K562 (cell line): ENCODE data around the gene EFCAB12. TPM values are rescaled to one million over a fixed set of nuclear protein-coding genes. Genes with fewer than 3 reads are reported as not detected.
A peak's percentile ranks its signal among the peaks of the same experiment; 100 is the strongest.

ENCODE experiments used
- ARID3B ChIP-seq: fragments of 250-450 bp; sonication (Bioruptor Pico); IDR thresholded peaks from 2 replicates; pipeline ENCODE4 v1.4.0; 2020; ENCODE audit warnings: borderline replicate concordance
- E2F1 ChIP-seq: sonication (generic); formaldehyde crosslinking; IDR thresholded peaks from 2 replicates; pipeline ENCODE4 v1.8.1; 2023; ENCODE audit warnings: mild to moderate bottlenecking, missing genetic modification reagents, moderate library complexity
- GATA2 ChIP-seq: sonication (generic); formaldehyde crosslinking; IDR thresholded peaks from 2 replicates; pipeline ENCODE4 v1.4.0; 2020; ENCODE audit warnings: mild to moderate bottlenecking, missing genetic modification reagents
- GTF2F1 ChIP-seq: IDR thresholded peaks from 2 replicates; pipeline ENCODE4 v1.6.1; 2011; ENCODE audit warnings: low read depth, low read length, improper control_type of control experiment
- KDM5B ChIP-seq: fragments of 200-600 bp; sonication (generic); IDR thresholded peaks from 2 replicates; pipeline ENCODE4 v1.6.1; 2012; ENCODE audit warnings: low read depth, mild to moderate bottlenecking, moderate library complexity, low read length, control low read depth, inconsistent platforms; ENCODE audit not compliant: insufficient replicate concordance
- LARP7 ChIP-seq: fragments of 450-650 bp; IDR thresholded peaks from 2 replicates; pipeline ENCODE4 v1.6.1; 2016
- NUFIP1 ChIP-seq: fragments of 450-650 bp; IDR thresholded peaks from 2 replicates; pipeline ENCODE4 v1.6.1; 2018; ENCODE audit not compliant: partially characterized antibody
- PKNOX1 ChIP-seq: fragments of 450-650 bp; IDR thresholded peaks from 2 replicates; pipeline ENCODE4 v1.6.1; 2016
- POLR2A ChIP-seq: fragments of 450-650 bp; conservative IDR thresholded peaks from 2 replicates; pipeline ENCODE4 v1.6.1; 2016
- POLR2B ChIP-seq: fragments of 450-650 bp; IDR thresholded peaks from 2 replicates; pipeline ENCODE4 v1.6.1; 2018; ENCODE audit warnings: low read depth; ENCODE audit not compliant: partially characterized antibody
- SNAPC5 ChIP-seq: fragments of 250-450 bp; sonication (Bioruptor Pico); IDR thresholded peaks from 2 replicates; pipeline ENCODE4 v1.8.0; 2021; ENCODE audit warnings: moderate library complexity, mild to moderate bottlenecking, inconsistent platforms
- SP1 ChIP-seq: sonication (generic); formaldehyde crosslinking; IDR thresholded peaks from 2 replicates; pipeline ENCODE4 v1.8.1; 2022; ENCODE audit warnings: mild to moderate bottlenecking, missing genetic modification reagents
- SRSF1 ChIP-seq: fragments of 200-400 bp; formaldehyde crosslinking; IDR thresholded peaks from 2 replicates; pipeline ENCODE4 v1.6.1; 2017; ENCODE audit warnings: mild to moderate bottlenecking, low read depth, low read length, moderate library complexity
- STAG1 ChIP-seq: sonication (generic); formaldehyde crosslinking; IDR thresholded peaks from 2 replicates; pipeline ENCODE4 v1.5.0; 2020; ENCODE audit warnings: missing genetic modification reagents, borderline replicate concordance
- SUPT5H ChIP-seq: fragments of 450-650 bp; IDR thresholded peaks from 2 replicates; pipeline ENCODE4 v1.6.1; 2016
- TBP ChIP-seq: optimal IDR thresholded peaks from 2 replicates; pipeline ENCODE3; 2011; ENCODE audit warnings: low read depth, low read length, improper control_type of control experiment
- TEAD4 ChIP-seq, 2 experiments: sonication (generic) in 1 of 2; formaldehyde crosslinking in 1 of 2; IDR thresholded peaks; 2 replicates each; pipeline versions ENCODE4 v1.6.1 to v1.8.0; 2012 to 2022; ENCODE audit warnings: borderline replicate concordance in 1 of 2, inconsistent platforms in 1 of 2, low read length in 1 of 2, mild to moderate bottlenecking in 1 of 2, missing genetic modification reagents in 1 of 2
- THRA ChIP-seq: fragments of 450-650 bp; IDR thresholded peaks from 2 replicates; pipeline ENCODE4 v1.6.1; 2017; ENCODE audit warnings: mild to moderate bottlenecking, moderate library complexity
- TSC22D4 ChIP-seq: fragments of 450-650 bp; IDR thresholded peaks from 2 replicates; pipeline ENCODE4 v1.6.1; 2016; ENCODE audit warnings: missing genetic modification characterization, missing biosample characterization, control low read depth
- ZBED1 ChIP-seq: IDR thresholded peaks from 2 replicates; pipeline ENCODE4 v1.6.1; 2014
- ZFX ChIP-seq: sonication (generic); formaldehyde crosslinking; IDR thresholded peaks from 2 replicates; pipeline ENCODE4 v1.8.0; 2022; ENCODE audit warnings: mild to moderate bottlenecking, missing genetic modification reagents, moderate library complexity
- ZNF644 ChIP-seq: fragments of 200-800 bp; sonication (Bioruptor generic); IDR thresholded peaks from 2 replicates; pipeline ENCODE4 v1.6.1; 2016; ENCODE audit warnings: low read depth, missing genetic modification characterization, missing compliant biosample characterization
- polyA plus RNA-seq, 8 experiments: library from polyadenylated mRNA; depleted of rRNA in 4 of 8; stranded (reverse) in 5 of 8; unstranded in 3 of 8; fragments of >200 nt; fragmentation: Nextera tagmentation in 2 of 8; fragmentation: Illumina TruSeq in 1 of 8; extraction: Ambion mirVana in 2 of 8; extraction: Trizol in 1 of 8; gene quantifications; 2 replicates each; pipeline versions ENCODE4 v1.2.1 to v1.2.3, GENCODE V29; 2011 to 2014; ENCODE audit warnings: inconsistent platforms in 1 of 8, missing spikeins in 1 of 8
- total RNA-seq, 7 experiments: library from RNA; depleted of rRNA in 6 of 7; stranded (reverse); fragments of >200 nt in 6 of 7; fragmentation: Illumina TruSeq in 2 of 7; extraction: Trizol in 2 of 7; gene quantifications; 2 replicates each; pipeline versions ENCODE4 v1.2.1 to v1.2.3, GENCODE V29; 2011 to 2021; ENCODE audit warnings: low replicate concordance in 1 of 7

Gene EFCAB12
- total and polyA plus RNA-seq, 9 of the 15 experiments (the other 6 are each of a cell fraction or from before 2014, with no cell fraction given), result 0.08 to 0.95 (median 0.56) TPM; not detected in 1

GRCh38 chr3:129399895-129400357, 28.5 kb downstream of the EFCAB12 start (continued):
- TF ChIP-seq PKNOX1, result no peak
- TF ChIP-seq LARP7, result no peak
- peak; percentile 96 for TF ChIP-seq POLR2A
- TF ChIP-seq THRA, result no peak
- peak; percentile 17; the same call in 1 of the 2 replicates for TF ChIP-seq ZFX (CRISPR knock-in tag)
- no peak for TF ChIP-seq ARID3B (CRISPR knock-in tag)
- TF ChIP-seq STAG1 (CRISPR knock-in tag), result no peak
- 0 out of 2 replicates have a peak, but pooled peaks have one; percentile 64 for TF ChIP-seq ZNF644 (tag)
- TF ChIP-seq SUPT5H, result peak; percentile 92
- TF ChIP-seq SP1 (CRISPR knock-in tag), result no peak
- TF ChIP-seq KDM5B, result peak; percentile 71
- TF ChIP-seq ZBED1, result peak; percentile 85; the same call in 1 of the 2 replicates
- TF ChIP-seq NUFIP1, result no peak
- peak; percentile 73 for TF ChIP-seq SNAPC5 (CRISPR knock-in tag)
- TF ChIP-seq TSC22D4 (tag), result no peak
- peak; percentile 78 for TF ChIP-seq POLR2B
- peak; percentile 97 for TF ChIP-seq TBP
- TF ChIP-seq E2F1 (CRISPR knock-in tag), result no peak
- TF ChIP-seq TEAD4 (IDR thresholded peaks at IDR 0.05; ENCODE audit: low read length), result peak; percentile 64
- TF ChIP-seq TEAD4 (CRISPR knock-in tag; IDR thresholded peaks at IDR 0.05; ENCODE audit: borderline replicate concordance), result no peak
- TF ChIP-seq SRSF1, result no peak
- TF ChIP-seq GTF2F1, result peak; percentile 89; the same call in 1 of the 2 replicates
- TF ChIP-seq GATA2 (CRISPR knock-in tag), result no peak
